ENCODE data around the gene CD3D. TPM values are rescaled to one million over a fixed set of nuclear protein-coding genes. Genes with fewer than 3 reads are reported as not detected.

CD3D gene
- total and polyA plus RNA-seq, 3 experiments from 2014 or later, result 426 to 1,253 (median 438) TPM

DNA sequence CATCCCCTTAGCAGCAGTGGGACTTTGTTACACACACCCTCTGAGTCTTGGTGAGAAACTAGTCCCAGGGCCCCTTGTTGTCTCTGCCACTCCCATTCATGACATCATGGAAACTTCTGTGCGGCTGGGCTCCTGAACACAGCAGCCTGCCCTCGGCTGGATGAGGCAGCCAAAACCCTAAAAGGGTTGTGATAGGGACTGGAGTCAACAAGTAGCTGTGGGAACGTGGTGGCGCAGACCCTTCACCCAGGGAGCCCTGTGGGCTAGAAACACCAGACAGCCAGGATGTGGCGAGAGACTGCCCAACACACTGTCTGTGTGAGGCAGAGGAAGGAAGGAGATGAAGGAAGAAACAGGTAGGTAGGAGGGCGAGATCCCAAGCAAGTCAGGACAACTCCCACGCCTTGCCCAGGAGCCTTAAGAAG is 3.9 kb downstream of the CD3D start:
- Histone ChIP-seq H3K27ac (ENCODE audit: low read depth, low read length) (peak overlapping the region; percentile 87), H3K36me3 (ENCODE audit: insufficient read depth, low read length) (peaks cover 4% of the 10 kb centered on the region), H3K9me3 (ENCODE audit: low read length) (no peaks in the 10 kb centered on the region), H3K27me3 (ENCODE audit: insufficient read depth, low read length, poor library complexity, severe bottlenecking) (no peaks in the 10 kb centered on the region), H3K4me3 (ENCODE audit: low read length) (peak overlapping the region; percentile 99), H3K4me1 (ENCODE audit: insufficient read depth, low read length) (peaks cover 72% of the 10 kb centered on the region)
- H3K9me3 Mint-ChIP-seq, result no peaks in the 10 kb centered on the region
- H3K27me3 Mint-ChIP-seq, result peaks cover 0 to 4% of the 10 kb centered on the region in 2 donors
- POLR2A ChIA-PET, result interaction anchor here (0.7 to 3.8 kb wide), 6 partner anchors 15 to 351 kb away, joined by 3 to 24 read pairs (median 4); partner anchors contain the start of gene CD3E
- peak; percentile 80 to 98 (median 90) for DNase-seq
- H3K36me3 Mint-ChIP-seq, result peaks cover 21 to 55% (median 25%) of the 10 kb centered on the region in 3 donors
- H3K4me3 Mint-ChIP-seq, result peak overlapping the region; percentile 90 to 99 (median 94)
- peaks cover 57 to 73% (median 69%) of the 10 kb centered on the region in 3 donors for H3K4me1 Mint-ChIP-seq
- CTCF ChIA-PET, result interaction anchor here (1.0 to 6.6 kb wide), 6 partner anchors 9 to 392 kb away, joined by 3 to 39 read pairs (median 4); no protein-coding TSS in a partner anchor
- peak overlapping the region; percentile 94 to 100 (median 99) for H3K27ac Mint-ChIP-seq

DNA sequence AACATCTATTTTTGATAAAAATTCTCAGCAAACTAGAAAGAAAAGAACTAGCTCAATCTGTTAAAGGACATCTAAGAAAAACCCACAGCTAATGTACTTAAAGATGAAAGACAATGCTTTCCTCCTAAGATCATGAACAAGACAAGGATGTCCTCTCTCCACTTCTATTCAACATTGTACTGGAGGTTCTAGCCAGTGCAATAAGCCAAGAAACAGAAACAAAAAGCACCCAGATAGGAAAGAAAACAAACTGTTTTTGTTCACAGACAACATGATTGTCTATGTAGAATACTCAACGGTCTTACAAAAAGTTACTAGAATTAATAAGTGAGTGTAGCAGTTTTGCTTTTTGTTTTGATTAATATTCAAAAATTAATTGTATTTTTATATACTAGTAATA is 7.8 kb downstream of the CD3D start:
- Histone ChIP-seq H3K27ac (ENCODE audit: low read depth, low read length) (no peak overlapping the region), H3K27me3 (ENCODE audit: insufficient read depth, low read length, poor library complexity, severe bottlenecking) (no peaks in the 10 kb centered on the region), H3K9me3 (ENCODE audit: low read length) (no peaks in the 10 kb centered on the region), H3K4me1 (ENCODE audit: insufficient read depth, low read length) (peaks cover 59% of the 10 kb centered on the region), H3K4me3 (ENCODE audit: low read length) (peak overlapping the region; percentile 44), H3K36me3 (ENCODE audit: insufficient read depth, low read length) (peaks cover 4% of the 10 kb centered on the region)
- Mint-ChIP-seq H3K27ac (peak overlapping the region; percentile 70 to 97 (median 86)), H3K4me3 (peak overlapping the region; percentile 2 to 65 (median 25)), H3K27me3 (peaks cover 0 to 4% of the 10 kb centered on the region in 2 donors), H3K36me3 (peaks cover 9 to 28% (median 14%) of the 10 kb centered on the region in 3 donors), H3K4me1 (peaks cover 41 to 64% (median 56%) of the 10 kb centered on the region in 3 donors), H3K9me3 (no peaks in the 10 kb centered on the region)
- peak in 1 of 5 donors; percentile 57 for DNase-seq
- ChIA-PET CTCF (no interaction called here), POLR2A (no interaction called here)

DNA sequence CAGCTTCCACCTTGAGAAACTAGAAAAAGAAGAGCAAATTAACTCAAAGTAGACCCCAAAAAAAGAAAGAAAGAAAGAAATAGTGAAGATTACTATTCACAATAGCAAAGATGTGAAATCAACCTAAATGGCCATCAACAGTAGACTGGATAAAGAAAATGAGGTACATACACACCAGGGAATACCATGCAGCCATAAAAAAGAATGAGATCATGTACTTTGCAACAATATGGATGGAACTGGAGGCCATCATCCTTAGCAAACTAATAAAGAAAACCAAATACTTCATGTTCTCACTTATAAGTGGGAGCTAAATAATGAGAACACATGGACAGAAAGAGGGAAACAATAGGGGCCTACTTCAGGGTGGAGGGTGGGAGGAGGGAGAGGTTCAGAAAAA is 13.8 kb downstream of the CD3D start:
- H3K4me1 Mint-ChIP-seq, result peaks cover 13 to 36% (median 15%) of the 10 kb centered on the region in 3 donors
- H3K27ac Mint-ChIP-seq, result peak overlapping the region in 6 of 8 donors; percentile 0 to 81 (median 42)
- H3K9me3 ChIP-seq (ENCODE audit: low read length), result no peaks in the 10 kb centered on the region
- H3K27me3 Mint-ChIP-seq, result no peaks in the 10 kb centered on the region
- peaks cover 10% of the 10 kb centered on the region for H3K4me1 ChIP-seq (ENCODE audit: insufficient read depth, low read length)
- H3K27ac ChIP-seq (ENCODE audit: low read depth, low read length), result no peak overlapping the region
- DNase-seq, result no peak
- ChIA-PET CTCF (no interaction called here), POLR2A (interaction anchor here (0.6 to 0.8 kb wide), 2 partner anchors 16 to 505 kb away, joined by 3 read pairs; partner anchors contain the start of gene CD3G)
- H3K27me3 ChIP-seq (ENCODE audit: insufficient read depth, low read length, poor library complexity, severe bottlenecking), result no peaks in the 10 kb centered on the region
- no peak overlapping the region for H3K4me3 Mint-ChIP-seq
- no peaks in the 10 kb centered on the region for H3K9me3 Mint-ChIP-seq
- H3K36me3 Mint-ChIP-seq, result peaks cover 0 to 9% (median 5%) of the 10 kb centered on the region in 3 donors
- H3K36me3 ChIP-seq (ENCODE audit: insufficient read depth, low read length), result no peaks in the 10 kb centered on the region
- no peak overlapping the region for H3K4me3 ChIP-seq (ENCODE audit: low read length)

DNA sequence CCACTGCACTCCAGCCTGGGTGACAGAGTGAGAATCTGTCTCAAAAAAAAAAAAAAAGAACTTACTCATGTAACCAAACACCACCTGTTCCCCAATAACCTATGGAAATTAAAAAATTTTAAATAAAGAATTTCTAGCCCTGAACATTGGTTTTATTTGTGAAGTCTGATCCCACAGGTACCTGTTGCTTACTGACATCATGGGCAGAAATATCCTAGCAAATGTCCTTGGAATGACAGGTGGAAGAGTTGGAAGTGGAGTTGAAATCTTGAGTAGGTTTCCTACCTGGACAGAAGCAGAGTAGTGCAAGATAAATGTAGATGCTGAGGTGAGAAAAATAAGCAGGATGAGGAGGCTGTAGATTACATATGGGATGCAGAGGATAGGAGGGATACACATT is 17.2 kb downstream of the CD3D start:
- no peaks in the 10 kb centered on the region for H3K27me3 Mint-ChIP-seq
- peaks cover 30 to 57% (median 35%) of the 10 kb centered on the region in 3 donors for H3K4me1 Mint-ChIP-seq
- H3K36me3 Mint-ChIP-seq, result peaks cover 4 to 16% (median 7%) of the 10 kb centered on the region in 3 donors
- Histone ChIP-seq H3K4me3 (ENCODE audit: low read length) (no peak overlapping the region), H3K27ac (ENCODE audit: low read depth, low read length) (no peak overlapping the region), H3K9me3 (ENCODE audit: low read length) (no peaks in the 10 kb centered on the region), H3K27me3 (ENCODE audit: insufficient read depth, low read length, poor library complexity, severe bottlenecking) (no peaks in the 10 kb centered on the region), H3K36me3 (ENCODE audit: insufficient read depth, low read length) (no peaks in the 10 kb centered on the region), H3K4me1 (ENCODE audit: insufficient read depth, low read length) (peaks cover 17% of the 10 kb centered on the region)
- H3K4me3 Mint-ChIP-seq, result no peak overlapping the region
- no peak overlapping the region for H3K27ac Mint-ChIP-seq
- no peak for DNase-seq
- H3K9me3 Mint-ChIP-seq, result no peaks in the 10 kb centered on the region
- ChIA-PET POLR2A (no interaction called here), CTCF (no interaction called here)

DNA sequence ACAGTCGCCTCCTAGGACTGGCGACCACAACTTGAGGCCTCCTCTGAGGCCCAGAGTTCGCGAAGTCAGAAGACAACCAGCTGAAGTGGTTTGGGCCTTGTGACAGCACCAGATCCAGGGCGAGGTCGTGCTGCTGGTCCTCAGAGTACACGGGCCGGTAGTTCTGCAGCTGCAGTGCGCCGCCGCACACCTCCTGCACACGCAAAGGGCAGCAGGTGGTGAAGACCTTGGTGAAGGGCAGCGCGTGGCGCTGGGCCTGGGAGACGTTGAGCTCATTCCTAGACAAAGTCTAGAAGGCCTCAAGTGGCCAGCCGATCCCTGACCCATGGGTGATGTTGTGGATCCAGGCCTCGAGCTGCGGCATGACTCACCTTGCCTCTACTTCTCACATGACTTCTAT is 19.8 kb downstream of the CD3D start:
- no peaks in the 10 kb centered on the region for H3K36me3 ChIP-seq (ENCODE audit: insufficient read depth, low read length)
- no peaks in the 10 kb centered on the region for H3K9me3 Mint-ChIP-seq
- POLR2A ChIA-PET, result interaction anchor here (0.6 to 1.8 kb wide), 6 partner anchors 8 to 28 kb away, joined by 3 to 11 read pairs (median 4); partner anchors contain the start of gene CD3G
- no peaks in the 10 kb centered on the region for H3K27me3 ChIP-seq (ENCODE audit: insufficient read depth, low read length, poor library complexity, severe bottlenecking)
- DNase-seq, result no peak
- no peak overlapping the region for H3K27ac Mint-ChIP-seq
- no peaks in the 10 kb centered on the region for H3K9me3 ChIP-seq (ENCODE audit: low read length)
- no peak overlapping the region for H3K4me3 Mint-ChIP-seq
- peaks cover 51 to 70% (median 55%) of the 10 kb centered on the region in 3 donors for H3K4me1 Mint-ChIP-seq
- H3K27ac ChIP-seq (ENCODE audit: low read depth, low read length), result no peak overlapping the region
- H3K4me1 ChIP-seq (ENCODE audit: insufficient read depth, low read length), result peaks cover 43% of the 10 kb centered on the region
- peaks cover 5 to 16% (median 10%) of the 10 kb centered on the region in 3 donors for H3K36me3 Mint-ChIP-seq
- no peaks in the 10 kb centered on the region for H3K27me3 Mint-ChIP-seq
- CTCF ChIA-PET, result interaction anchor here (0.9 to 1.5 kb wide), 3 partner anchors 9 to 124 kb away, joined by 3 to 5 read pairs (median 3); no protein-coding TSS in a partner anchor
- H3K4me3 ChIP-seq (ENCODE audit: low read length), result no peak overlapping the region

DNA sequence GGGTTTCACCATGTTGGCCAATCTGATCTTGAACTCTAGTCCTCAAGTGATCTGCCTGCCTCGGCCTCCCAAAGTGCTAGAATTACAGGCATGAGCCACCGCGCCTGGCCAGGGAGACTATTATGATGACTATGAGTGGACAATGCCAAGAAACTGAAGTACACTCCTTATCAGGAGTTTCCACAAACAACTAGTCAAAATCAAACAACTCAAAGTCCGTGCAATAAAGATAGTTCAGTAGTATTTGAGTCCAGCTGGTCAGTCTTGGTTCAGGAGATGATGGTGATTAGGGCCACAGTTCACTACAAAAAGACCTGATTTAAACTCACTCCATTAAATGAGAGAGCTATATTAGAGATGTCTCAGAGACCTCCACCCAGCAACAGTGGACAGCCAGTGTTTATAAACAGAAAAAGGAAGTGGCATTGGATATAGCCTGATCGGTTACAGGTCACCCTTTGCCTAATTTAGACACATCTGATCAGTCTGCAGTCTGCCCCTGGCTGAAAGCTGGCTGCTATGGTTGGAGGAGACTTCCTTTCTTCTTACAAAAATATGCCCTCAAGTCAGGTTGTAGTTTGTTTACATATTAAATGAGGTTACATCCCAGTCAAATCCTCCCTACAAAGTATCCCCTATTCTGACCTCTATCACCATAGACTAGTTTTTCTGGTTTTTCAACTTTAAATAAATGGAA is 21.0 kb downstream of the CD3D start:
- peaks cover 54% of the 10 kb centered on the region for H3K4me1 ChIP-seq (ENCODE audit: insufficient read depth, low read length)
- no peak overlapping the region for H3K4me3 ChIP-seq (ENCODE audit: low read length)
- H3K27ac ChIP-seq (ENCODE audit: low read depth, low read length), result no peak overlapping the region
- no peaks in the 10 kb centered on the region for H3K27me3 Mint-ChIP-seq
- peak overlapping the region in 7 of 8 donors; percentile 43 to 93 (median 72) for H3K27ac Mint-ChIP-seq
- no peaks in the 10 kb centered on the region for H3K36me3 ChIP-seq (ENCODE audit: insufficient read depth, low read length)
- peak overlapping the region in 5 of 7 donors; percentile 15 to 44 (median 28) for H3K4me3 Mint-ChIP-seq
- H3K36me3 Mint-ChIP-seq, result peaks cover 5 to 16% (median 10%) of the 10 kb centered on the region in 3 donors
- DNase-seq, result no peak
- no peaks in the 10 kb centered on the region for H3K9me3 Mint-ChIP-seq
- ChIA-PET CTCF (interaction anchor here (0.6 to 1.1 kb wide), 2 partner anchors 17 to 26 kb away, joined by 3 to 4 read pairs; no protein-coding TSS in a partner anchor), POLR2A (interaction anchor here (0.9 to 1.4 kb wide), 2 partner anchors 12 to 21 kb away, joined by 3 read pairs; partner anchors contain the start of gene CD3D)
- peaks cover 59 to 79% (median 66%) of the 10 kb centered on the region in 3 donors for H3K4me1 Mint-ChIP-seq
- no peaks in the 10 kb centered on the region for H3K27me3 ChIP-seq (ENCODE audit: insufficient read depth, low read length, poor library complexity, severe bottlenecking)
- no peaks in the 10 kb centered on the region for H3K9me3 ChIP-seq (ENCODE audit: low read length)

DNA sequence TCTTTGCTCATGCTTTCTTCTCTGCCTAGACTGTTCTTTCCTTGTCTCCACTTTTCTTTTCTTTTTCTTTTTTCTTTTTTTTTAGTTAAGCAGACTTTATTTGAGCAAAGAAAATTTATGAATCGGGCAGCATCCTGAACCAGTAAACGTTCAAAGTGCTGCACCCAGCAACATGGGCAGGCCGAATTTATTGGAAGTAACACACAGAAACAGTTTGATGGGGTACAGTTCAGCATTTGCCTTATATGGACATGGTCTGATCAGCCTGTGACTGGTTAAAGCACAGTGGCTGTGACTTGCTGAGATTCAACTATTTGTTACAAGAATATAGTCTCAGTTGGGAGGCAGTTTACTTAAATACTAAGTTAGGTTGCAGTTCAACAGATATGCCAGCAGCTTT is 22.0 kb downstream of the CD3D start:
- POLR2A ChIA-PET, result no interaction called here
- DNase-seq, result no peak
- no peak overlapping the region for H3K27ac ChIP-seq (ENCODE audit: low read depth, low read length)
- no peak overlapping the region for H3K4me3 ChIP-seq (ENCODE audit: low read length)
- peaks cover 63% of the 10 kb centered on the region for H3K4me1 ChIP-seq (ENCODE audit: insufficient read depth, low read length)
- H3K9me3 Mint-ChIP-seq, result no peaks in the 10 kb centered on the region
- H3K27me3 ChIP-seq (ENCODE audit: insufficient read depth, low read length, poor library complexity, severe bottlenecking), result no peaks in the 10 kb centered on the region
- H3K4me3 Mint-ChIP-seq, result peak overlapping the region in 2 of 7 donors; percentile 4 to 42
- H3K36me3 ChIP-seq (ENCODE audit: insufficient read depth, low read length), result peaks cover 1% of the 10 kb centered on the region
- H3K27ac Mint-ChIP-seq, result peak overlapping the region in 5 of 8 donors; percentile 60 to 92 (median 81)
- CTCF ChIA-PET, result interaction anchor here (1.1 kb wide), 1 partner anchor 25 kb away, joined by 4 read pairs; no protein-coding TSS in a partner anchor
- no peaks in the 10 kb centered on the region for H3K9me3 ChIP-seq (ENCODE audit: low read length)
- H3K27me3 Mint-ChIP-seq, result no peaks in the 10 kb centered on the region
- peaks cover 65 to 88% (median 76%) of the 10 kb centered on the region in 3 donors for H3K4me1 Mint-ChIP-seq
- H3K36me3 Mint-ChIP-seq, result peaks cover 7 to 18% (median 10%) of the 10 kb centered on the region in 3 donors

DNA sequence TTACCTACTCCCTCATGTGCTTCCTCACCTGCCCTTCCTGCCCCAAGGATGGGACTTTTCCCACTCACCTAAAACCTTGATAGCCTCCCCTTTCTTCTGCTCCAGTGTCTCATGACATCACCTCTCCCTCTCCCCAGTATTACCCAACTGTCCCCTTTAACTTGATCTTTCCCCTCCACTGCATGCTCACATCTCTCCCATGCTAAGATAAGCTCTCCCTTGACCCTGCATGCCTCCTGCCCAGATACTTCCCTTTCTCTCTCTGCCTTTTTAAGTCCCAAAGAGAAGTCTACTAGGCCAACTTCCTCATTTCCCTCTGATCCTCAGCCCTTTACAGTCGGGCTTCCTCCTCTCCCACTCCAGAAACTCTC is 23.2 kb downstream of the CD3D start:
- H3K4me1 ChIP-seq (ENCODE audit: insufficient read depth, low read length), result peaks cover 74% of the 10 kb centered on the region
- peaks cover 11% of the 10 kb centered on the region for H3K36me3 ChIP-seq (ENCODE audit: insufficient read depth, low read length)
- H3K36me3 Mint-ChIP-seq, result peaks cover 11 to 25% (median 16%) of the 10 kb centered on the region in 3 donors
- peak overlapping the region in 6 of 7 donors; percentile 6 to 62 (median 40) for H3K4me3 Mint-ChIP-seq
- POLR2A ChIA-PET, result no interaction called here
- no peaks in the 10 kb centered on the region for H3K9me3 Mint-ChIP-seq
- no peaks in the 10 kb centered on the region for H3K9me3 ChIP-seq (ENCODE audit: low read length)
- H3K4me1 Mint-ChIP-seq, result peaks cover 73 to 95% (median 86%) of the 10 kb centered on the region in 3 donors
- CTCF ChIA-PET, result no interaction called here
- H3K27me3 Mint-ChIP-seq, result no peaks in the 10 kb centered on the region
- H3K27ac Mint-ChIP-seq, result peak overlapping the region; percentile 78 to 94 (median 88)
- DNase-seq, result no peak
- H3K27me3 ChIP-seq (ENCODE audit: insufficient read depth, low read length, poor library complexity, severe bottlenecking), result no peaks in the 10 kb centered on the region
- H3K4me3 ChIP-seq (ENCODE audit: low read length), result peak overlapping the region; percentile 17
- peak overlapping the region; percentile 10 for H3K27ac ChIP-seq (ENCODE audit: low read depth, low read length)
